Trophoblast cell (in vitro differentiated cells and primary cell): ENCODE measurements around the gene RAMACL.

Experiments used
- DNase-seq, 2 donors: peaks; one replicate each; pipeline ENCODE4 v3.0.0-alpha.2; 2016
- H2AFZ ChIP-seq: 2 replicates; pipeline ENCODE4 v1.6.1; 2013; ENCODE audit warnings: low read length, moderate library complexity, mild to moderate bottlenecking; ENCODE audit not compliant: insufficient read depth, poor library complexity
- H2AK5ac ChIP-seq: 2 replicates; pipeline ENCODE4 v1.6.1; 2013; ENCODE audit warnings: mild to moderate bottlenecking, low read length
- H2BK120ac ChIP-seq: 2 replicates; pipeline ENCODE4 v1.6.1; 2013; ENCODE audit warnings: low read length, mild to moderate bottlenecking, moderate library complexity; ENCODE audit not compliant: insufficient read depth, poor library complexity
- H2BK12ac ChIP-seq: 2 replicates; pipeline ENCODE4 v1.6.1; 2013; ENCODE audit warnings: mild to moderate bottlenecking, low read length, moderate library complexity
- H2BK5ac ChIP-seq: 2 replicates; pipeline ENCODE4 v1.6.1; 2013; ENCODE audit warnings: low read length, low read depth, moderate library complexity, mild to moderate bottlenecking; ENCODE audit not compliant: poor library complexity
- H3K14ac ChIP-seq: 2 replicates; pipeline ENCODE4 v1.6.1; 2013; ENCODE audit warnings: mild to moderate bottlenecking, low read length
- H3K18ac ChIP-seq: 2 replicates; pipeline ENCODE4 v1.6.1; 2013; ENCODE audit warnings: mild to moderate bottlenecking, low read length
- H3K23ac ChIP-seq: 2 replicates; pipeline ENCODE4 v1.6.1; 2013; ENCODE audit warnings: low read length
- H3K27ac ChIP-seq: 2 replicates; pipeline ENCODE4 v1.5.1; 2013; ENCODE audit warnings: low read depth, mild to moderate bottlenecking, inconsistent platforms, low read length, moderate library complexity
- H3K27me3 ChIP-seq: 2 replicates; pipeline ENCODE4 v1.6.1; 2013; ENCODE audit warnings: inconsistent platforms, mild to moderate bottlenecking, low read length, moderate library complexity; ENCODE audit not compliant: insufficient read depth
- H3K36me3 ChIP-seq, 2 experiments: 1 replicate in 1 of 2; 2 replicates in 1 of 2; pipeline ENCODE4 v1.6.1; 2013; ENCODE audit warnings: low read length in 2 of 2, mild to moderate bottlenecking in 2 of 2, moderate library complexity in 1 of 2; ENCODE audit not compliant: insufficient read depth in 2 of 2, control insufficient read depth in 1 of 2
- H3K4ac ChIP-seq: 2 replicates; pipeline ENCODE4 v1.6.1; 2013; ENCODE audit warnings: low read depth, mild to moderate bottlenecking, low read length, moderate library complexity
- H3K4me1 ChIP-seq, 2 experiments: 1 replicate in 1 of 2; 2 replicates in 1 of 2; pipeline ENCODE4 v1.6.1; 2013; ENCODE audit warnings: low read length in 2 of 2, mild to moderate bottlenecking in 2 of 2, moderate library complexity in 1 of 2; ENCODE audit not compliant: insufficient read depth in 2 of 2, control insufficient read depth in 1 of 2
- H3K4me2 ChIP-seq: 2 replicates; pipeline ENCODE4 v1.6.1; 2013; ENCODE audit warnings: inconsistent platforms, mild to moderate bottlenecking, low read length, moderate library complexity
- H3K4me3 ChIP-seq: 2 replicates; pipeline ENCODE4 v1.5.1; 2013; ENCODE audit warnings: mild to moderate bottlenecking, low read depth, low read length, inconsistent platforms
- H3K79me1 ChIP-seq: one replicate; pipeline ENCODE4 v1.6.1; 2013; ENCODE audit warnings: low read length
- H3K79me2 ChIP-seq: 2 replicates; pipeline ENCODE4 v1.6.1; 2013; ENCODE audit warnings: low read length, mild to moderate bottlenecking; ENCODE audit not compliant: control insufficient read depth, insufficient read depth, poor library complexity
- H3K9ac ChIP-seq: 2 replicates; pipeline ENCODE4 v1.6.1; 2013; ENCODE audit warnings: mild to moderate bottlenecking, low read length
- H3K9me3 ChIP-seq: 2 replicates; pipeline ENCODE4 v1.6.1; 2013; ENCODE audit warnings: low read depth, mild to moderate bottlenecking, control low read depth, inconsistent platforms, low read length; ENCODE audit not compliant: insufficient read depth
- H4K12ac ChIP-seq: 2 replicates; pipeline ENCODE4 v1.6.1; 2013; ENCODE audit warnings: low read depth, mild to moderate bottlenecking, low read length, moderate library complexity
- H4K8ac ChIP-seq: 2 replicates; pipeline ENCODE4 v1.6.1; 2013; ENCODE audit warnings: low read depth, mild to moderate bottlenecking, low read length, moderate library complexity
- H4K91ac ChIP-seq: one replicate; pipeline ENCODE4 v1.6.1; 2013; ENCODE audit warnings: low read depth, mild to moderate bottlenecking, low read length, moderate library complexity
- WGBS: extraction: QIAGEN DNeasy Blood & Tissue Kit; methylation state at CpG from one replicate; pipeline ENCODE4 v1.1.7; 2013; ENCODE audit warnings: missing lambda C conversion rate; ENCODE audit not compliant: insufficient read length, insufficient coverage; ENCODE audit errors: extremely low coverage; 5-methylcytosine and 5-hydroxymethylcytosine counted together

RAMACL gene

DNA sequence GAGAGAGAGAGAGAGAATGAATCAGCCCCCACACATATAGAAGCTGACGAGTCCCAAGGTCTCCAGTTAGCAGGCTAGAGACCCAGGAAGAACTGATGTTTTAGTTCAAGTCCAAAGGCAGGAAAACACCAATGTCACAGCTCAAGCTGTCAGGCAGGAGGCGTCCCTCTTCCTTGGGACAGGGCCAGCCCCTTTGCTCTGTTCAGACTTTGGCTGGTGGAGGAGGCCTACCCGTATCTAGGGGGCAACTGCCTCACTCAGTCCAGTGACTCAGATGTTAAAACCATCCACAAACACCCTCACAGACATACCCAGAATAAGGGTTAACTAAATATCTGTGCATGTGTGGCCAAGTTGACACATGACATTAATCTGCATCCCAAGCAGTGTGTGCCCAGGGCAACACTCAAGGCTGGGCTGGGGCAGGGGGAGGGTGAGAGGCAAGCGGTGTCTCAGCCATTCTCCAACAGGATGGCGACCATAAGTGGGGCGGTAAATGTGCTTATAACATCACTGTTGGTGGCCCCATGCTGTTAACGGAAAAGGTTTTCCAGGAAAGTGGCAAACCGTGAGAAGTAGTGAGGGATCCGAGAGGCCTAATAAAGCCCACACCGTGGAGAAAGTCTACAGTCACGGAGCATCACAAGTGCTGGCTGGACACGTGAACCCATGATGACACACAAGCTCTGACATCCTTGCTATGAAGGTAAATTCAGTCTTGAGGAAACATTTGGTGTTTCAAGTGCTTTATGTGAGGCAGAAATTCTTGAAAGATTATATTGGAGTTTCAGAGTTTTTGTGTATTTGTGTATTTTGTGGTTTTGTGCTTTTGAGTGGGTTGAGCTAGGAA is 28.1 kb downstream of the RAMACL start:
- Histone ChIP-seq H3K4ac (no peak overlapping the region), H2AK5ac (no peak overlapping the region), H3K9me3 (peaks cover 3% of the 10 kb centered on the region), H4K12ac (no peak overlapping the region), H3K27ac (no peak overlapping the region), H3K79me1 (no peaks in the 10 kb centered on the region), H3K4me3 (no peak overlapping the region), H2BK120ac (no peak overlapping the region), H2AFZ (no peak overlapping the region), H4K91ac (no peak overlapping the region), H3K9ac (no peak overlapping the region), H3K79me2 (peaks cover 2% of the 10 kb centered on the region), H4K8ac (no peak overlapping the region), H3K14ac (no peak overlapping the region), H3K23ac (no peak overlapping the region), H3K36me3 (peaks cover 1 to 3% of the 10 kb centered on the region in 2 experiments), H3K4me1 (peaks cover 0 to 10% of the 10 kb centered on the region in 2 experiments), H2BK5ac (no peak overlapping the region), H3K18ac (no peak overlapping the region), H3K27me3 (no peaks in the 10 kb centered on the region), H2BK12ac (no peak overlapping the region), H3K4me2 (no peak overlapping the region)
- DNase-seq, result peak in 1 of 2 donors; percentile 35
- no CpG with 5 or more reads among the region's 12 CpGs for WGBS

DNA sequence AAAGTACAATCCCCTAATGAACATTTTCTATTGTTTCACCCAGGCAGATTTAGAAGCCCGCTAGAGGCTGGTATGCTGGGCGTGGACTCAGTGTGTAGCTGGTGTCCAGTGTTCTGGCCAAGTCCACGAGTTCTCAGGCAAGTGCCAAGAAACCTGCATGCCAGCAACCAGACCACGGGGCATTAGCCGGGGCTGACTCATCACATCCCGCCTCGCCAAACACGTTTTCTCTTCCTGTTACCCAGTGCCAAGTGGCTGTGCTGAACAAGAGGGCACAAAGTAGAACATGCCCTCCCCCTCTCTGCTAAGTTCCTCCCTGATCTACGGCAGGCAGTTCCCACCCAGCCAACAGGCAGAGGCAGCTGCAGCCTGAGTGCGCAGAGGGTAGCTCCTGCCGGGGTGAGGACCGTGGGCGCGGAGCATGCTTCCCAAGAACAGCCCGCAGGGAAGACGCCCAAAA is 29.6 kb downstream of the RAMACL start:
- Histone ChIP-seq H2AK5ac (no peak overlapping the region), H3K23ac (no peak overlapping the region), H3K9me3 (peaks cover 3% of the 10 kb centered on the region), H4K91ac (no peak overlapping the region), H4K8ac (no peak overlapping the region), H3K18ac (peak overlapping the region; percentile 60), H3K4me3 (no peak overlapping the region), H2BK5ac (no peak overlapping the region), H3K79me1 (no peaks in the 10 kb centered on the region), H2AFZ (no peak overlapping the region), H2BK12ac (no peak overlapping the region), H4K12ac (no peak overlapping the region), H3K14ac (no peak overlapping the region), H3K36me3 (peaks cover 0 to 1% of the 10 kb centered on the region in 2 experiments), H3K4me1 (peaks cover 0 to 10% of the 10 kb centered on the region in 2 experiments), H3K27me3 (no peaks in the 10 kb centered on the region), H2BK120ac (no peak overlapping the region), H3K4me2 (no peak overlapping the region), H3K27ac (no peak overlapping the region), H3K9ac (no peak overlapping the region), H3K4ac (no peak overlapping the region), H3K79me2 (peaks cover 2% of the 10 kb centered on the region)
- peak; percentile 33 to 57 for DNase-seq
- no CpG with 5 or more reads among the region's 16 CpGs for WGBS

DNA sequence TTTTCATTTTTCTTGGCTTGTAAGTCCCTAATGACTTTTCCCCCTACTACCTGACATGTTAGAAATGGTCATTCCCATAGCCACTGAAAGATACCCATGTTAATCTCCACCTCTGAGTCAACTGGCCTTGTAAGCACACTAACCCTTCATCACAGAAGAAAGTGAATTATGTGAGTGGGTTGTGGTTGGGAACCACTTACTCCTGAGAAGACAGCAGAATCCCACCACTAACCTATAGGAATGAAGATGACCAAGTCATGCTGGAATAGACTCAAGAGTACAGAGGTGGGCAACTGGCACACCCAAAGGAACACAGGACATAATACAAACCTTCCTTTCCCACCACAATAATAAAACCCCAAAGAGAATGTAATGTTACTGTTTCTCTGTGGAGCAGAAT is 30.1 kb downstream of the RAMACL start:
- Histone ChIP-seq H2BK12ac (no peak overlapping the region), H3K4me2 (no peak overlapping the region), H3K27me3 (no peaks in the 10 kb centered on the region), H3K79me2 (peaks cover 2% of the 10 kb centered on the region), H3K9me3 (peaks cover 3% of the 10 kb centered on the region), H3K79me1 (no peaks in the 10 kb centered on the region), H4K91ac (no peak overlapping the region), H3K23ac (no peak overlapping the region), H3K4me3 (no peak overlapping the region), H4K12ac (no peak overlapping the region), H3K9ac (no peak overlapping the region), H4K8ac (no peak overlapping the region), H2AFZ (no peak overlapping the region), H2BK5ac (no peak overlapping the region), H3K18ac (no peak overlapping the region), H3K27ac (no peak overlapping the region), H2BK120ac (no peak overlapping the region), H3K36me3 (peaks cover 0 to 1% of the 10 kb centered on the region in 2 experiments), H3K14ac (no peak overlapping the region), H2AK5ac (no peak overlapping the region), H3K4me1 (peaks cover 0 to 10% of the 10 kb centered on the region in 2 experiments), H3K4ac (no peak overlapping the region)
- DNase-seq, result no peak

DNA sequence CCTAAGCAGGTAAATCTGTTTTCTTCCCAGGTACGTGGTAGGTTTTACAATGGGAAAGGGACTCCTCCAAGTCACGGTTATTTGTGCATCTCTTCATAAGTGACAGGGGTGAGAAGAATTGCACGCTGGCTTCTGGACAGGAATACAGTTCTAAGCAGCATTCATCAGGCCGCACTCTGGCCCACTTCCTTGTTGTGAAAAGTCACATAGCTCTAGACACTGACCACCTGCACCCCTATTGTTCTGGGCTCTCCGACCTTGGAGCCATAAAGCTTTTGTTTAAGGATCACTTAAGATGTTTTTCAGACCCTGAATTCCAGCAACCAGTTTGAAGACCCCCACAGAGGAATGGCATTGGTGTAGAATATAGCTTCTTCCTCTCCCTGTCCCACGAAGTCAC is 31.4 kb downstream of the RAMACL start:
- Histone ChIP-seq H3K18ac (no peak overlapping the region), H4K8ac (no peak overlapping the region), H2BK12ac (no peak overlapping the region), H3K14ac (no peak overlapping the region), H3K9me3 (peaks cover 3% of the 10 kb centered on the region), H3K4me3 (no peak overlapping the region), H3K79me1 (no peaks in the 10 kb centered on the region), H3K4me1 (peaks cover 0 to 10% of the 10 kb centered on the region in 2 experiments), H3K4ac (no peak overlapping the region), H4K12ac (no peak overlapping the region), H3K79me2 (peaks cover 2% of the 10 kb centered on the region), H2AK5ac (no peak overlapping the region), H2BK5ac (no peak overlapping the region), H3K9ac (no peak overlapping the region), H2AFZ (no peak overlapping the region), H2BK120ac (no peak overlapping the region), H3K36me3 (peaks cover 0 to 4% of the 10 kb centered on the region in 2 experiments), H3K23ac (no peak overlapping the region), H3K4me2 (no peak overlapping the region), H3K27ac (no peak overlapping the region), H3K27me3 (no peaks in the 10 kb centered on the region), H4K91ac (no peak overlapping the region)
- no CpG with 5 or more reads among the region's 6 CpGs for WGBS
- DNase-seq, result no peak
